PC-9 (cell line): ENCODE data around the gene KCNH1.

ENCODE experiments used
- CTCF ChIP-seq: fragments of 200-600 bp; sonication (generic); conservative IDR thresholded peaks from 2 replicates; pipeline ENCODE4 v1.6.1; 2017; ENCODE audit warnings: mixed run types, antibody characterized with exemption, mild to moderate bottlenecking, moderate library complexity
- EZH2 ChIP-seq: fragments of 200-600 bp; sonication (generic); IDR thresholded peaks from 2 replicates; pipeline ENCODE4 v1.8.0; 2017; ENCODE audit warnings: antibody characterized with exemption, low read depth

DNA sequence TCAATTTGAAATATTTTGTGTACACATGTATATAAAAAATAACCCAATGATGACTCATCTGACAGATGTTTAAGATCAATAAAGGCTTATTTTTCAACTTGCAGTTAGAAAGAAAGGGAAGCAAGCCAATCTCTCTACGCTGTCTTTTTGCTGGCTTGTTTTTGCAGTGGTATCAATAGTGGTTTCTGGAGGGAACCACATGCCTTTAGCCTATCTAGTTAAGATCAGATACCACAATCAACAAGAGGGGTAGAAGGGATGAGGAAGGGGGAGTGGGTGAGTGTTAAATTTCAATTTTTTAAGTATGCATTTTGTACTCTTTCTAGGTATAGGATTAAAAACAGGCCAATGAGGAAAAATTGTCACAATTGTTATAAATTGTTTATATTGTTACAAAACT is 276.2 kb downstream of the KCNH1 start:
- TF ChIP-seq CTCF = no peak
- TF ChIP-seq EZH2 = no peak
